H9 (cell line): ENCODE data around the gene ARHGEF1. TPM values are rescaled to one million over a fixed set of nuclear protein-coding genes. Genes with fewer than 3 reads are reported as not detected.

Source experiments
- DNase-seq: peaks from one replicate; pipeline ENCODE4 v3.0.0-alpha.2; 2017
- H2AFZ ChIP-seq: one replicate; pipeline ENCODE4 v1.6.1; 2013; ENCODE audit warnings: mild to moderate bottlenecking, low read length, control low read depth, moderate library complexity
- H2AK5ac ChIP-seq: 2 replicates; pipeline ENCODE4 v1.6.1; 2013; ENCODE audit warnings: low read length, control low read depth, mixed read lengths; ENCODE audit not compliant: insufficient read length
- H2BK120ac ChIP-seq: one replicate; pipeline ENCODE4 v1.6.1; 2013; ENCODE audit warnings: low read depth, mild to moderate bottlenecking, low read length, control low read depth, inconsistent platforms; ENCODE audit not compliant: poor library complexity, severe bottlenecking
- H2BK12ac ChIP-seq: 2 replicates; pipeline ENCODE4 v1.6.1; 2013; ENCODE audit warnings: low read length, control low read depth, mixed read lengths, low read depth; ENCODE audit not compliant: insufficient read length
- H2BK15ac ChIP-seq: 2 replicates; pipeline ENCODE4 v1.6.1; 2013; ENCODE audit warnings: low read depth, low read length, control low read depth
- H2BK20ac ChIP-seq: one replicate; pipeline ENCODE4 v1.6.1; 2013; ENCODE audit warnings: low read depth, mild to moderate bottlenecking, low read length, control low read depth, inconsistent platforms; ENCODE audit not compliant: poor library complexity, severe bottlenecking
- H2BK5ac ChIP-seq: 2 replicates; pipeline ENCODE4 v1.6.1; 2013; ENCODE audit warnings: low read length, control low read depth, mixed read lengths; ENCODE audit not compliant: insufficient read length
- H3K14ac ChIP-seq: 2 replicates; pipeline ENCODE4 v1.6.1; 2013; ENCODE audit warnings: low read length, control low read depth; ENCODE audit not compliant: insufficient read depth
- H3K18ac ChIP-seq: 2 replicates; pipeline ENCODE4 v1.6.1; 2013; ENCODE audit warnings: low read depth, mild to moderate bottlenecking, mixed read lengths, low read length, control low read depth; ENCODE audit not compliant: insufficient read length
- H3K23ac ChIP-seq: 2 replicates; pipeline ENCODE4 v1.6.1; 2013; ENCODE audit warnings: low read length, control low read depth, mixed read lengths, low read depth; ENCODE audit not compliant: insufficient read length
- H3K23me2 ChIP-seq: 2 replicates; pipeline ENCODE4 v1.6.1; 2013; ENCODE audit warnings: low read depth, mild to moderate bottlenecking, mixed read lengths, low read length, control low read depth; ENCODE audit not compliant: insufficient read length, poor library complexity, severe bottlenecking
- H3K27ac ChIP-seq: 2 replicates; pipeline ENCODE4 v1.5.1; 2013; ENCODE audit warnings: low read length, control low read depth, mixed read lengths, low read depth; ENCODE audit not compliant: insufficient read length
- H3K27me3 ChIP-seq: 2 replicates; pipeline ENCODE4 v1.6.1; 2013; ENCODE audit warnings: low read length, control low read depth, inconsistent platforms; ENCODE audit not compliant: insufficient read depth
- H3K4ac ChIP-seq: 2 replicates; pipeline ENCODE4 v1.6.1; 2013; ENCODE audit warnings: low read depth, mild to moderate bottlenecking, control low read depth, inconsistent platforms, low read length, moderate library complexity
- H3K4me1 ChIP-seq: 2 replicates; pipeline ENCODE4 v1.6.1; 2013; ENCODE audit warnings: low read length, control low read depth, inconsistent platforms; ENCODE audit not compliant: insufficient read depth
- H3K4me2 ChIP-seq: 2 replicates; pipeline ENCODE4 v1.6.1; 2013; ENCODE audit warnings: low read length, control low read depth, mixed read lengths; ENCODE audit not compliant: insufficient read length, insufficient read depth
- H3K56ac ChIP-seq: 2 replicates; pipeline ENCODE4 v1.6.1; 2013; ENCODE audit warnings: low read depth, mild to moderate bottlenecking, mixed read lengths, low read length, control low read depth; ENCODE audit not compliant: insufficient read length
- H3K79me1 ChIP-seq: 2 replicates; pipeline ENCODE4 v1.6.1; 2013; ENCODE audit warnings: low read depth, mild to moderate bottlenecking, moderate library complexity, low read length, control low read depth, inconsistent platforms; ENCODE audit not compliant: insufficient read depth, poor library complexity, severe bottlenecking
- H3K79me2 ChIP-seq: 2 replicates; pipeline ENCODE4 v1.6.1; 2013; ENCODE audit warnings: low read length, control low read depth, inconsistent platforms; ENCODE audit not compliant: insufficient read depth
- H3K9ac ChIP-seq: 2 replicates; pipeline ENCODE4 v1.6.1; 2013; ENCODE audit warnings: low read length, control low read depth, mixed read lengths; ENCODE audit not compliant: insufficient read length; ENCODE audit errors: extremely low read depth
- H3K9me3 ChIP-seq: one replicate; pipeline ENCODE4 v1.6.1; 2013; ENCODE audit warnings: low read depth, low read length, inconsistent platforms; ENCODE audit not compliant: control insufficient read depth
- H3T11ph ChIP-seq: one replicate; pipeline ENCODE4 v1.6.1; 2013; ENCODE audit warnings: mild to moderate bottlenecking, low read length, control low read depth, inconsistent platforms
- H4K20me1 ChIP-seq: one replicate; pipeline ENCODE4 v1.6.1; 2013; ENCODE audit not compliant: control insufficient read depth, insufficient read length, insufficient read depth
- H4K5ac ChIP-seq: 2 replicates; pipeline ENCODE4 v1.6.1; 2013; ENCODE audit warnings: low read depth, mild to moderate bottlenecking, mixed read lengths, low read length, control low read depth; ENCODE audit not compliant: insufficient read length
- H4K8ac ChIP-seq: replicated peaks from 2 replicates; pipeline ENCODE4 v1.6.1; 2013; ENCODE audit warnings: low read length, control low read depth, mixed read lengths, low read depth; ENCODE audit not compliant: insufficient read length
- H4K91ac ChIP-seq: 2 replicates; pipeline ENCODE4 v1.6.1; 2013; ENCODE audit warnings: low read depth, mild to moderate bottlenecking, moderate library complexity, mixed read lengths, low read length, control low read depth; ENCODE audit not compliant: insufficient read length
- H3K27ac Mint-ChIP-seq, 3 experiments: 2 replicates in 2 of 3; 3 replicates in 1 of 3; pipeline ENCODE4 v1.8.0; 2020 to 2021; ENCODE audit warnings: mixed read lengths in 3 of 3, mild to moderate bottlenecking in 1 of 3, moderate library complexity in 1 of 3
- H3K27me3 Mint-ChIP-seq: 2 replicates; pipeline ENCODE4 v1.8.0; 2021; ENCODE audit warnings: low read depth, mild to moderate bottlenecking, moderate library complexity, mixed read lengths
- H3K36me3 Mint-ChIP-seq, 3 experiments: 2 replicates in 2 of 3; 3 replicates in 1 of 3; pipeline ENCODE4 v1.8.0; 2020 to 2021; ENCODE audit warnings: low read depth in 3 of 3, mixed read lengths in 3 of 3; ENCODE audit not compliant: insufficient read depth in 1 of 3
- H3K4me1 Mint-ChIP-seq, 2 experiments: 2 replicates each; pipeline ENCODE4 v1.8.0; 2020; ENCODE audit warnings: mixed read lengths in 2 of 2
- H3K4me3 Mint-ChIP-seq, 2 experiments: 2 replicates in 1 of 2; 3 replicates in 1 of 2; pipeline ENCODE4 v1.8.0; 2020 to 2021; ENCODE audit warnings: mild to moderate bottlenecking in 2 of 2, mixed read lengths in 2 of 2, moderate library complexity in 1 of 2
- H3K9me3 Mint-ChIP-seq, 2 experiments: 2 replicates in 1 of 2; 3 replicates in 1 of 2; pipeline ENCODE4 v1.8.0; 2020; ENCODE audit warnings: mild to moderate bottlenecking in 2 of 2, mixed read lengths in 2 of 2, moderate library complexity in 1 of 2
- CTCF ChIP-seq: fragments of 200-600 bp; sonication (generic); conservative IDR thresholded peaks from 3 replicates; pipeline ENCODE4 v1.8.0; 2021; ENCODE audit warnings: antibody characterized with exemption, mild to moderate bottlenecking
- WGBS: extraction: QIAGEN DNeasy Blood & Tissue Kit; methylation state at CpG from one replicate; pipeline ENCODE4 v1.1.7; 2013; ENCODE audit warnings: missing lambda C conversion rate, low lambda C conversion rate, mixed read lengths; ENCODE audit not compliant: insufficient read length; ENCODE audit errors: extremely low coverage; 5-methylcytosine and 5-hydroxymethylcytosine counted together
- total RNA-seq: library from RNA; stranded (reverse); gene quantifications from 2 replicates; pipeline ENCODE4 v1.2.1, GENCODE V29; 2021

Gene ARHGEF1
- total RNA-seq, 1 experiment from 2014 or later: 50.3 TPM

DNA sequence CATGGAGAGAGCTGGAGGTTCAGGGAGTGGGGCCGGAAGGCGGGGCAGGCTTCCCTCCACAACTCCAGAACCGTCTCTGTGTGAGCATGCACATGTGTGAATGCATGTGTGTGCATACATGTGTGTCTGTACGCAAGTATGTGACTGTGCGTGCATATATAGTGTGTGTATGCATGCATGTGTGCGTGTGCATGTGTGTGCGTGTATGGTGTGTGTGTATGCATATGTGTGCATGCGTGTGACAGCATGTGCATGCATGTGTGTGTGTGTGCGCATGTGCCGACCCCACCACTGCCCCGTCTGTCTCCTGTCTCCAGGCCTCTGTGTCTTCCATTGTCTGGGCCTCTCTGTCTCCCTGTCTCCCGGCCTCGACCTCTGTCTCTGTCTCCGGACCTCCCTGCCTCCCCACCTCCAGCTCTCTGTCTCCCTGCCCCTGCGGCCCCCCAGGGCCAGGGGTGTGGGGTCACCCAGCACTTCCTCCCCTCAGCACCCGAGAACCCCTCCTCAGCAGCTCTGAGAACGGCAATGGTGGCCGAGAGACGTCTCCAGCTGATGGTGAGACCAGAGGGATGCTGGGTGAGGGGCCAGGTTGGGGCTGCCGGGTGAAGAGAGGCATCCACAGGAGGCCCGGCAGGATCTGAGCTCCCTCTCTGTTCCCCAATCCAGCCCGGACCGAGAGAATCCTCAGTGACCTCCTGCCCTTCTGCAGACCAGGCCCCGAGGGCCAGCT lies 22.5 kb downstream of the ARHGEF1 start:
- H3K23ac ChIP-seq: no peak overlapping the region
- Mint-ChIP-seq H3K9me3 (no peaks in the 10 kb centered on the region), H3K36me3 (peaks cover 15 to 52% (median 43%) of the 10 kb centered on the region in 3 experiments; a peak in 6 of 7 replicates), H3K27me3 (peaks cover 3% of the 10 kb centered on the region), H3K27ac (no peak overlapping the region), H3K4me3 (no peak overlapping the region), H3K4me1 (peaks cover 0 to 14% of the 10 kb centered on the region in 2 experiments; a peak in 2 of 4 replicates)
- TF ChIP-seq CTCF: no peak
- no peak overlapping the region for H2BK5ac ChIP-seq
- no peak overlapping the region for H2AFZ ChIP-seq
- H4K91ac ChIP-seq: no peak overlapping the region
- H3K4ac ChIP-seq: no peak overlapping the region
- H4K5ac ChIP-seq: no peak overlapping the region
- no CpG with 5 or more reads among the region's 24 CpGs for WGBS
- no peak overlapping the region for H2BK120ac ChIP-seq
- no peaks in the 10 kb centered on the region for H3K9me3 ChIP-seq
- no peak overlapping the region for H3K9ac ChIP-seq
- H3K79me2 ChIP-seq: no peaks in the 10 kb centered on the region
- no peak overlapping the region for H3K56ac ChIP-seq
- H3K14ac ChIP-seq: no peak overlapping the region
- no peak overlapping the region for H3T11ph ChIP-seq
- no peak overlapping the region for H2BK15ac ChIP-seq
- H3K23me2 ChIP-seq: no peaks in the 10 kb centered on the region
- no peak overlapping the region for H3K4me2 ChIP-seq
- no peaks in the 10 kb centered on the region for H3K4me1 ChIP-seq
- DNase-seq: no peak
- H3K79me1 ChIP-seq: no peaks in the 10 kb centered on the region
- no peak overlapping the region for H3K27ac ChIP-seq
- no peak overlapping the region for H4K8ac ChIP-seq
- no peak overlapping the region for H2BK12ac ChIP-seq
- H2BK20ac ChIP-seq: no peak overlapping the region
- peaks cover 4% of the 10 kb centered on the region for H3K27me3 ChIP-seq
- H4K20me1 ChIP-seq: no peaks in the 10 kb centered on the region
- H3K18ac ChIP-seq: no peak overlapping the region
- H2AK5ac ChIP-seq: no peak overlapping the region
